GM13977 (cell line): ENCODE results near the gene DLG2.

Experiments
- DNase-seq: peaks from one replicate; pipeline ENCODE4 v3.0.0; 2012; ENCODE audit warnings: low spot score
- CTCF ChIP-seq: IDR thresholded peaks from 2 replicates; pipeline ENCODE4 v1.5.1; 2012; ENCODE audit warnings: mild to moderate bottlenecking, control low read depth; ENCODE audit not compliant: insufficient read depth; ENCODE audit errors: extremely low read depth, missing control alignments
- in situ Hi-C: fragments of 300-500 bp; cut with MboI; formaldehyde crosslinking; loops from one replicate; pipeline ENCODE4 v1.12.0; 2022; ENCODE audit warnings: low sequenced_read_pairs, low pct_unique_long_range_greater_than_20kb, mixed read lengths, inconsistent platforms; ENCODE audit not compliant: unreplicated experiment

Gene DLG2

GRCh38 chr11:83477772-83478171, 2149.4 kb downstream of the DLG2 start:
- TF ChIP-seq CTCF, result no peak
- in situ Hi-C loops, result no loop called here
- DNase-seq, result no peak

- in situ Hi-C loops, result no loop called here
- no peak for DNase-seq
- TF ChIP-seq CTCF, result no peak
These were observed 2151.4 kb downstream of the DLG2 start for GRCh38 chr11:83475760-83476159.

- in situ Hi-C loops, result no loop called here
These were observed 2153.4 kb downstream of the DLG2 start for GRCh38 chr11:83473743-83474142.

GRCh38 chr11:83472806-83473205, 2154.3 kb downstream of the DLG2 start:
- TF ChIP-seq CTCF, result no peak
- DNase-seq, result no peak
- in situ Hi-C loops, result no loop called here

More at GRCh38 chr11:83473743-83474142, 2153.4 kb downstream of the DLG2 start:
- no peak for TF ChIP-seq CTCF
- DNase-seq, result no peak

- no peak for TF ChIP-seq CTCF
- no peak for DNase-seq
- in situ Hi-C loops, result no loop called here
These were observed 2155.1 kb downstream of the DLG2 start for GRCh38 chr11:83471831-83472727.

- in situ Hi-C loops, result no loop called here
- TF ChIP-seq CTCF, result no peak
- no peak for DNase-seq
These were observed 2159.3 kb downstream of the DLG2 start for GRCh38 chr11:83467837-83468236.
